HepG2 (cell line): ENCODE data around the gene EFEMP2. TPM values are rescaled to one million over a fixed set of nuclear protein-coding genes. Genes with fewer than 3 reads are reported as not detected.

Source experiments
- ATAC-seq: fragments of 200-7000 bp; cut with Tn5 transposase; 3 replicates; pipeline ENCODE4 v1.9.1; 2020; ENCODE audit warnings: mild to moderate bottlenecking, moderate library complexity
- BruUV-seq: library from RNA; stranded (reverse); fragments of 400-500 nt; replicated peaks from 2 replicates; lab custom pipeline; 2021; lab: Mats Ljungman, UMichigan
- CTCF ChIA-PET: fragments of 300-600 bp; formaldehyde crosslinking; extraction: SDS; loops from one replicate; lab custom pipeline; 2021; ENCODE audit warnings: low total read pairs, inconsistent platforms, low intra/inter-chr PET ratio; lab: Yijun Ruan, JAX
- POLR2A ChIA-PET: fragments of 350-600 bp; sonication (Branson Sonifier 250); formaldehyde crosslinking; loops from one replicate; lab custom pipeline; 2020; ENCODE audit warnings: antibody characterized with exemption, inconsistent platforms; lab: Yijun Ruan, JAX
- DNase-seq: peaks from one replicate; pipeline ENCODE4 v3.0.0-alpha.2; 2015; ENCODE audit warnings: low spot score
- FAIRE-seq: peaks from 3 replicates; lab custom pipeline; 2011; peaks lifted over from hg19 to GRCh38; lab: Jason Lieb, UNC
- H2AFZ ChIP-seq: one replicate; pipeline ENCODE4 v1.6.1; 2011; ENCODE audit warnings: low read length, inconsistent platforms
- H3K27ac ChIP-seq: fragments of 300-600 bp; 3 replicates; pipeline ENCODE4 v1.8.0; 2011; ENCODE audit warnings: mixed run types, mild to moderate bottlenecking, mixed read lengths, low read length, inconsistent platforms; ENCODE audit not compliant: insufficient read depth; ENCODE audit errors: extremely low read length
- H3K27me3 ChIP-seq, 2 experiments: fragments of 200-600 bp in 1 of 2; 2 replicates in 1 of 2; 3 replicates in 1 of 2; pipeline versions ENCODE4 v1.6.0 to v1.8.0; 2011; ENCODE audit warnings: low read length in 2 of 2, mild to moderate bottlenecking in 2 of 2, moderate library complexity in 2 of 2, inconsistent platforms in 1 of 2; ENCODE audit not compliant: insufficient read depth in 2 of 2, control insufficient read depth in 1 of 2
- H3K36me3 ChIP-seq, 2 experiments: fragments of 200-600 bp in 1 of 2; replicated peaks in 1 of 2; 2 replicates in 1 of 2; 3 replicates in 1 of 2; pipeline versions ENCODE4 v1.5.1 to v1.8.0; 2011; ENCODE audit warnings: low read length in 2 of 2, inconsistent platforms in 1 of 2; ENCODE audit not compliant: insufficient read depth in 2 of 2, control insufficient read depth in 1 of 2
- H3K4me1 ChIP-seq: 2 replicates; pipeline ENCODE4 v1.5.1; 2012; ENCODE audit warnings: low read length, inconsistent platforms; ENCODE audit not compliant: insufficient read depth
- H3K4me2 ChIP-seq: 2 replicates; pipeline ENCODE4 v1.6.0; 2011; ENCODE audit warnings: low read depth, low read length, inconsistent platforms
- H3K4me3 ChIP-seq, 3 experiments: fragments of 200-600 bp in 1 of 3; sonication (generic), shearing (Covaris generic) in 1 of 3; replicated peaks in 1 of 3; 2 replicates each; pipeline ENCODE4 v1.5.1; 2011 to 2016; ENCODE audit warnings: low read length in 3 of 3, inconsistent platforms in 2 of 3, low read depth in 2 of 3, mild to moderate bottlenecking in 2 of 3, control low read depth in 1 of 3, mixed read lengths in 1 of 3; ENCODE audit not compliant: insufficient read depth in 1 of 3
- H3K79me2 ChIP-seq: one replicate; pipeline ENCODE4 v1.6.1; 2011; ENCODE audit warnings: low read length, inconsistent platforms; ENCODE audit not compliant: insufficient read depth
- H3K9ac ChIP-seq: 2 replicates; pipeline ENCODE4 v1.6.0; 2011; ENCODE audit warnings: mild to moderate bottlenecking, low read depth, low read length, inconsistent platforms; ENCODE audit not compliant: insufficient read depth
- H3K9me3 ChIP-seq: 2 replicates; pipeline ENCODE4 v1.5.1; 2012; ENCODE audit warnings: mild to moderate bottlenecking, low read length
- H4K20me1 ChIP-seq: 2 replicates; pipeline ENCODE4 v1.6.0; 2011; ENCODE audit warnings: inconsistent platforms, mild to moderate bottlenecking, low read length, moderate library complexity; ENCODE audit not compliant: insufficient read depth
- BORCS8-MEF2B ChIP-seq: sonication (generic); formaldehyde crosslinking; IDR thresholded peaks from 2 replicates; pipeline ENCODE4 v1.8.0; 2022; ENCODE audit warnings: mild to moderate bottlenecking, missing genetic modification reagents
- CBX1 ChIP-seq: IDR thresholded peaks from one replicate; pipeline ENCODE4 v1.6.1; 2016; ENCODE audit warnings: antibody characterized with exemption, low read depth
- GLI4 ChIP-seq: sonication (generic); formaldehyde crosslinking; IDR thresholded peaks from 2 replicates; pipeline ENCODE4 v1.5.1; 2020; ENCODE audit warnings: missing genetic modification reagents, mild to moderate bottlenecking, moderate library complexity, borderline replicate concordance
- IRF2 ChIP-seq: IDR thresholded peaks from 2 replicates; pipeline ENCODE4 v1.6.1; 2018; ENCODE audit warnings: missing genetic modification reagents, missing compliant biosample characterization
- TCF7 ChIP-seq: sonication (generic); IDR thresholded peaks from 2 replicates; pipeline ENCODE4 v1.6.1; 2016; ENCODE audit warnings: antibody characterized with exemption, low read depth
- TRIM24 ChIP-seq: sonication (generic); formaldehyde crosslinking; IDR thresholded peaks from 2 replicates; pipeline ENCODE4 v1.8.0; 2022; ENCODE audit warnings: mild to moderate bottlenecking, missing genetic modification reagents
- ZNF616 ChIP-seq: sonication (generic); formaldehyde crosslinking; IDR thresholded peaks from 2 replicates; pipeline ENCODE4 v1.5.0; 2020; ENCODE audit warnings: low read depth, mild to moderate bottlenecking, missing genetic modification reagents
- ZNF891 ChIP-seq: sonication (generic); formaldehyde crosslinking; IDR thresholded peaks from 2 replicates; pipeline ENCODE4 v1.5.0; 2020; ENCODE audit warnings: mild to moderate bottlenecking, missing genetic modification reagents
- ZZZ3 ChIP-seq: sonication (generic); formaldehyde crosslinking; IDR thresholded peaks from 2 replicates; pipeline ENCODE4 v1.4.0; 2020; ENCODE audit warnings: missing genetic modification reagents, mild to moderate bottlenecking, borderline replicate concordance
- WGBS: methylation state at CpG from one replicate; pipeline ENCODE4 v1.1.6; 2017; ENCODE audit warnings: low lambda C conversion rate; 5-methylcytosine and 5-hydroxymethylcytosine counted together
- in situ Hi-C: cut with HindIII; loops from 2 replicates; pipeline ENCODE4 v1.10.0; 2017; ENCODE audit warnings: low pct_unique_long_range_greater_than_20kb; ENCODE audit not compliant: extremely low pct_ligation_motif_present
- intact Hi-C: fragments of 100-400 bp; cut with micrococcal nuclease; formaldehyde crosslinking; loops from one replicate; pipeline ENCODE4 v1.10.0; 2022; ENCODE audit not compliant: unreplicated experiment
- polyA plus RNA-seq, 8 experiments: library from polyadenylated mRNA; depleted of rRNA in 3 of 8; stranded (reverse) in 7 of 8; unstranded in 1 of 8; fragments of >200 nt; fragmentation: Illumina TruSeq in 4 of 8; extraction: Trizol in 4 of 8; gene quantifications; 2 replicates each; pipeline versions ENCODE4 v1.2.1 to v1.2.3, GENCODE V29; 2011 to 2016; ENCODE audit warnings: low read depth in 4 of 8, missing spikeins in 1 of 8, mixed read lengths in 1 of 8; ENCODE audit not compliant: insufficient read depth in 1 of 8
- total RNA-seq, 5 experiments: library from RNA; depleted of rRNA; stranded (reverse); fragments of >200 nt; fragmentation: Illumina TruSeq; extraction: Trizol; gene quantifications; 2 replicates each; pipeline ENCODE4 v1.2.3, GENCODE V29; 2016; ENCODE audit warnings: low read depth in 1 of 5
- TF ChIP-seq, protein P1 (sequence below): sonication (generic); formaldehyde crosslinking; IDR thresholded peaks from 2 replicates; pipeline ENCODE4 v1.5.1; 2020; ENCODE audit warnings: missing genetic modification reagents, mild to moderate bottlenecking, borderline replicate concordance
- TF ChIP-seq, protein P2 (sequence below), 2 experiments: fragments of 450-650 bp in 1 of 2; sonication (generic) in 1 of 2; formaldehyde crosslinking in 1 of 2; IDR thresholded peaks; 2 replicates each; pipeline versions ENCODE4 v1.6.1 to v1.8.0; 2016 to 2022; ENCODE audit warnings: antibody characterized with exemption in 1 of 2, mild to moderate bottlenecking in 1 of 2, missing genetic modification reagents in 1 of 2
- TF ChIP-seq, protein P3 (sequence below): sonication (generic); formaldehyde crosslinking; IDR thresholded peaks from 2 replicates; pipeline ENCODE4 v1.4.0; 2020; ENCODE audit warnings: mild to moderate bottlenecking, missing genetic modification reagents

The EFEMP2 gene
- total and polyA plus RNA-seq, 2 of the 13 experiments (the other 11 are each of a cell fraction or from before 2014, with no cell fraction given), result 7.4 to 29.7 TPM

- H3K36me3 ChIP-seq, result peaks cover 6 to 16% of the 10 kb centered on the region in 2 experiments; a peak in 4 of 5 replicates
- POLR2A ChIA-PET, result interaction anchor here (1.4 to 6.2 kb wide), 9 partner anchors 9 to 187 kb away, joined by 4 to 95 read pairs (median 8); partner anchors contain the start of genes C11orf68, CCDC85B, CFL1 and FIBP
- H3K27me3 ChIP-seq, result no peaks in the 10 kb centered on the region; a peak in 1 of 5 replicates
- peak overlapping the region; percentile 93 for H3K4me2 ChIP-seq
- H2AFZ ChIP-seq, result no peak overlapping the region
- H3K4me3 ChIP-seq, result peak overlapping the region; percentile 84 to 89 (median 89)
- FAIRE-seq, result no peak
- intact Hi-C loops, result no loop called here
- H3K9ac ChIP-seq, result peak overlapping the region; percentile 88
- H3K27ac ChIP-seq, result peak overlapping the region; percentile 66
- no peaks in the 10 kb centered on the region for H4K20me1 ChIP-seq
- 0% methylated on average over 11 of the region's 78 CpGs for WGBS
- no peaks in the 10 kb centered on the region for H3K9me3 ChIP-seq
- in situ Hi-C loops, result no loop called here
- CTCF ChIA-PET, result interaction anchor here (1.2 kb wide), 1 partner anchor 11 kb away, joined by 3 read pairs; the partner anchor contains the start of gene FIBP
- H3K79me2 ChIP-seq, result peaks cover 32% of the 10 kb centered on the region
- ATAC-seq, result peak; percentile 55
- no TSS peak for BruUV-seq
- peaks cover 55% of the 10 kb centered on the region for H3K4me1 ChIP-seq
- peak; percentile 58 for DNase-seq
- TF ChIP-seq, protein P1, sequence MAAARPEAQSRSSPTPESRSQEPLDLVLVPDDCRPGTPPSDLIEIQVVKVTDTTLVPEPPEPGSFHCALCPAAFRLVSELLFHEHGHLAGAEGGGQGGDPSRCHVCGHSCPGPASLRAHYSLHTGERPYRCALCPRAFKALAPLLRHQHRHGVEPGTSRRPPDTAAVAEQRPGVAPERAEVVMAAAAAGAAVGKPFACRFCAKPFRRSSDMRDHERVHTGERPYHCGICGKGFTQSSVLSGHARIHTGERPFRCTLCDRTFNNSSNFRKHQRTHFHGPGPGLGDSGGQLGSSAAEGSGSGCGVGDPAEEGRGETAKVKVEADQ (CRISPR knock-in tag), result no peak
- TF ChIP-seq IRF2 (no peak), TRIM24 (CRISPR knock-in tag) (0 out of 2 replicates have a peak, but pooled peaks have one; percentile 46), GLI4 (CRISPR knock-in tag) (peak; percentile 77; the same call in 1 of the 2 replicates), ZZZ3 (no peak), ZNF891 (CRISPR knock-in tag) (peak; percentile 28; the same call in 1 of the 2 replicates), BORCS8-MEF2B (CRISPR knock-in tag) (peak; percentile 72; the same call in 1 of the 2 replicates), TCF7 (no peak), CBX1 (no peak), ZNF616 (CRISPR knock-in tag) (no peak)
- TF ChIP-seq, protein P2, sequence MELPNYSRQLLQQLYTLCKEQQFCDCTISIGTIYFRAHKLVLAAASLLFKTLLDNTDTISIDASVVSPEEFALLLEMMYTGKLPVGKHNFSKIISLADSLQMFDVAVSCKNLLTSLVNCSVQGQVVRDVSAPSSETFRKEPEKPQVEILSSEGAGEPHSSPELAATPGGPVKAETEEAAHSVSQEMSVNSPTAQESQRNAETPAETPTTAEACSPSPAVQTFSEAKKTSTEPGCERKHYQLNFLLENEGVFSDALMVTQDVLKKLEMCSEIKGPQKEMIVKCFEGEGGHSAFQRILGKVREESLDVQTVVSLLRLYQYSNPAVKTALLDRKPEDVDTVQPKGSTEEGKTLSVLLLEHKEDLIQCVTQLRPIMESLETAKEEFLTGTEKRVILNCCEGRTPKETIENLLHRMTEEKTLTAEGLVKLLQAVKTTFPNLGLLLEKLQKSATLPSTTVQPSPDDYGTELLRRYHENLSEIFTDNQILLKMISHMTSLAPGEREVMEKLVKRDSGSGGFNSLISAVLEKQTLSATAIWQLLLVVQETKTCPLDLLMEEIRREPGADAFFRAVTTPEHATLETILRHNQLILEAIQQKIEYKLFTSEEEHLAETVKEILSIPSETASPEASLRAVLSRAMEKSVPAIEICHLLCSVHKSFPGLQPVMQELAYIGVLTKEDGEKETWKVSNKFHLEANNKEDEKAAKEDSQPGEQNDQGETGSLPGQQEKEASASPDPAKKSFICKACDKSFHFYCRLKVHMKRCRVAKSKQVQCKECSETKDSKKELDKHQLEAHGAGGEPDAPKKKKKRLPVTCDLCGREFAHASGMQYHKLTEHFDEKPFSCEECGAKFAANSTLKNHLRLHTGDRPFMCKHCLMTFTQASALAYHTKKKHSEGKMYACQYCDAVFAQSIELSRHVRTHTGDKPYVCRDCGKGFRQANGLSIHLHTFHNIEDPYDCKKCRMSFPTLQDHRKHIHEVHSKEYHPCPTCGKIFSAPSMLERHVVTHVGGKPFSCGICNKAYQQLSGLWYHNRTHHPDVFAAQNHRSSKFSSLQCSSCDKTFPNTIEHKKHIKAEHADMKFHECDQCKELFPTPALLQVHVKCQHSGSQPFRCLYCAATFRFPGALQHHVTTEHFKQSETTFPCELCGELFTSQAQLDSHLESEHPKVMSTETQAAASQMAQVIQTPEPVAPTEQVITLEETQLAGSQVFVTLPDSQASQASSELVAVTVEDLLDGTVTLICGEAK (IDR thresholded peaks at IDR 0.05), result no peak
- TF ChIP-seq, protein P2 (CRISPR knock-in tag; IDR thresholded peaks at IDR 0.05), result peak; percentile 76
- TF ChIP-seq, protein P3, sequence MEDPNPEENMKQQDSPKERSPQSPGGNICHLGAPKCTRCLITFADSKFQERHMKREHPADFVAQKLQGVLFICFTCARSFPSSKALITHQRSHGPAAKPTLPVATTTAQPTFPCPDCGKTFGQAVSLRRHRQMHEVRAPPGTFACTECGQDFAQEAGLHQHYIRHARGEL (CRISPR knock-in tag), result no peak
Measured at GRCh38 chr11:65899356-65900124, 26.9 kb upstream of the EFEMP2 start.
